HG03571 (cell line): Measurements from ENCODE around the gene NEUROD1.

Source experiments
- ATAC-seq: cut with Tn5 transposase; IDR thresholded peaks from one replicate; pipeline ENCODE4 v1.9.1; 2021; ENCODE audit not compliant: unreplicated experiment

The NEUROD1 gene

DNA sequence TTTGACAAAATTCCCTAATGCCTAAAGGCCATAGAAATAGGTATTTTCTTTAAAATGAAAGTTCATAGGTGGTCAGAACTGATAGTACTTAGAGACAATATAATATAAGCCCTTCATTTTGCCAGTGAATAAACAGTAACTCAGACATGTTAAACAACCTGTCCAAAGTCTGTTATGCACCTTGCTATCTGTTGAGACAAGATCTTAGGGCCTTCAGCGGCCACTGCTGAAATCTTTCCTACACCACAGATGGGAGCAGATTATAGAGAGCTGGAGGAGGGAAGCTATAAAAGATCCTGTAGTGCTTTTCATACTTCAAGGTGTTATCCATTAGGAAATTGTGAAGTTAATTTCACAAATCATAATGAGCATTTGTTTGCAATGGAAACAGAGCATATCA lies 37.2 kb downstream of the NEUROD1 start:
- no peak for ATAC-seq

DNA sequence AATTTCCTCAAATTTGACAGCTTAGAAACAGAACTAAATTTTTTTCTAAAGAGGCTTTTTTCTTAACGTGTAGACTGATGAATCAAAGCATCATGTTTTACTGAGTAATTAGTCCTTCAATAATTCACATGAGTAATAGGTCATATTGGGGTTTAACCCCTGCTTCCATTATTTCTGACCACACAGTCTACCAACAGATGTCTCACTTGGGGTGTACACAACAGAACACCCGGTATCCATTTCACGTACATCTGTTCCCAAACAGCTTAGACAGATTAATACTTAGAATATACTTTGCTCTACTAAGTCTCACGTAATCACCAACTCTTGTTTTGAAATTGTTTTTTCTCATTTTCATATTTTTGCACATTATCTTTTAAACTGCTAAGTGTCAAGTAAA lies 38.2 kb downstream of the NEUROD1 start:
- ATAC-seq = no peak

DNA sequence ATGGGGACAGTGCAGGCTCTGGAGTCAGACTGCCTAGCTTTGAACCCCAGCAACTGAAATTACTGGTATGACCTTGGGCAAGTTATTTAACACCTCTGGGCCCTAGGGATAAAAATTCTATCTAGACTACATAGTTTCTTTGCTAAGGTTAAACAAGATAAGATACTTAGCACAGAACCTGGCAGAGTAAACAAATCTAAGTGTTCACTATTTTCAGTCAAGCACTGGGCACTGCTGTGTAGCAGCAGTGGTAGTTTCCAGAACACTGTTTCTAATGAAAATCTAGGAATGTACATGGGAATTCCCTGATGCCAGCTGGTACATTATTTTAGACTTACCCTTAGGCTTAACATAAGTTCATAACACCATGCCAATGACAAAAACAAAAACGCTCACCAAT lies 40.6 kb downstream of the NEUROD1 start:
- ATAC-seq = no peak

DNA sequence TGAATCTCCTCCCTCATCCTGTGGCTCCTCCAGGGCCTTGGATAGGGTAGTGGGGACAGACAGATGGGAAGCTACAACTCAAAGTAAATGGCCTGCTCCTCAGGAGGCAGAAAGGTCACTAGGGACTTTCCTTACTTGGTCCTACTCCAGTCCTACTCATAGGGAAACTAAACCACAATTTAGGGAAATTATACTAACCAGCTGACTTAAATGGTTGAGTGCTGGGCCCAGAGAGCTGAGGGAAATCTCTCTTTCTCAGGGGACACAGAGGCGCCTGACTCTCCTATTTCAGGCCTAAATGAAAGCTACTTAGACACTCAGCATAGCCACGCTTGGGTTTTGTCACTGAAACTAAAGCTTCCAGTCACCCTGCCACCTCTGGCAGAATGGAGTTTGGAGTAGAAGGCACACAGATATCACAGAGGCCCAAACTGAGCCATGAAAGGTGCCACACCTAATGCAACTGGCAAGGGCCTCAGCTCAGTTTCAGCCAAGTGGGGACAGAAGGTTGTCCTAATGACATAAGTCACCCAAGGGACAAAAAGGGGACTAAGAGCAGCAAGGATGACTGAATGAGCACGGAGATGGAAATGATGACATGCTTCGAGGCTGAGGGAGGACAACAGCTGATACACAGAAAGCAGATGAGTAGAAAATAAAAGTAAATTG lies 47.5 kb downstream of the NEUROD1 start:
- ATAC-seq = peak; percentile 72

DNA sequence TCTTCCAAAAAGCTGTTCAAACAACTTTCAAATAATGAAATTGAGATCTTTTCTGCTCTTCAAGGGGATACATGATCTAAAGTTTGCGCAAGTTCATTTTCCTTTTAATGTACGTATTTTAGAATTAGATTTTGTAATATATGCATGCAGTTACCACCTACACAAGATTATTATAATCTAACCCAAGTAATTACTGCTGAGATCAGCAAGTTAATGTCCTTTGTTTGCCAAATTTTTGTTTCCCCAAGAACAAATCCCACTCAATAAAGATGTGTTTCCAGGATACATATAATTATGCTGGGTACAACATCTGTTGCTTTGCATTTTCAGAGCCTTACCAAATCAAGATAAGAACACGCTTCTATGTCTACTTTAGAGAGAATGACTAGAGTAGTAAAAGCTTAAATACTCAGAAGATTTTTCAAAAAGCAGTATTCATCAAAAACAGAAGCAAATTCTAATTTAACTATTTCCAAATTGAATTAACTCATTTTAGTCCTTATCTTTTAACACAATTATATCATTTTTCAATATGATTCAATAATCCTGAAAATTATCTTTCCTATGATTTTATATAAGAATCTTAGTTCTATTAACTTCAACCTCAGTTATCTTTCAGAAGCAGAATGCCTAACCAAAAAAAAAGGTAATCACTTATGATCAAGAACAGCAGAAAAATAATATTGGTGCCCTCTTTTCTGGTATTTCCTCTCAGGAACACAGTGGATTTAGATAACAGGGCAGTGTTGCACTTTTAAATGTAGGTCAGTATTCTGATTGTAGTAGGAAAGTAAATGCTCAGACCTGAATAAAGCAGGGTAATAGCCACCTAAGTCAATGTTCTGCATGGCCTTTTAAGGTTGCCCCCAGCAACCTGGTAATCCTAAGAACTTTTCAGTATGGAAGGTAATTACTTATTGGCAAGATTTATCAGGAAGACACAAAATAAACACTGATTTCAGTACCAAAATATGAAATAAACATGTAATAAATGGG lies 51.4 kb downstream of the NEUROD1 start:
- no peak for ATAC-seq

DNA sequence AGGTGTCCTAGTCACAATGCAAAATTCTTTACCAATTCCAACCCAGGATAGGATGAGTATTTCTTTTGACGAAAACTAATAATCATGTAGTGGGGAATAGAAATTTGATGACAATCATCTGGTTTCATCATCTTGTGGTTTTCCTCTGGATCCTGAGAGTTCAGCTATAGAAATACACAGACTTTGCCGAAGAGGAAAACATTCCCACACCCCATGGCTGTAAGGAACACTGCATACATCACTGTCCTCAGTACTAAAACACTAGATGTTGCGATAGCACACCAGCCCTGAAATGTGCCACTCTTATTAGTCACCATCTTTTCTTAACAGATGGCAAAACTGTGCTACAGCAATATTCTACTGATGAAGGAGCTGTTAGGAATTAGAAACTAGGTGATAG lies 52.8 kb downstream of the NEUROD1 start:
- no peak for ATAC-seq

DNA sequence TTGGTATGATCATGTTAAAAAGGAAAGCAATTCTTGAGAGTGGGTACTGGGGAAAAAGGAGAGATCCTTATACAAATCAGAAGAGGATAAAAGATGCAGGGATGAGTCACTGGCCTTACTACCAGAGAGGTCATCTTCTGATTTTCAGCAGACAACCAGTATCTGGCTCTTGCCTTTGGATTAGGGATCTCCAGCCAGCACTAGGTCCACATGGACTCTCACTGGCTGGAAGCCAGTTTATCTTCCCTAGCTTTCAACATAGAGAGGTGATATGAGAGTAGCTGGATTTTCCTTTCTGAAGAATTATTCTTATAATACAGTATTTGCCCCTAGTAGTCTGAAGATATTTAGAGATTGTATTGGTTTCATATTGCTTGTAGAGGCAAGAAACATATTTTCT lies 53.6 kb downstream of the NEUROD1 start:
- no peak for ATAC-seq
